EL (cell line): ENCODE measurements around the gene GUCA2B.

Experiments
- DNase-seq: peaks from one replicate; pipeline ENCODE4 v3.0.0-alpha.2; 2016

GUCA2B gene

GRCh38 chr1:42152907-42153600, at the start of gene GUCA2B:
GUCA2B (plus strand) TSS chr1:42153410; CDS start chr1:42153451, 41 bp downstream.
- DNase-seq, result no peak

- no peak for DNase-seq
Measured at GRCh38 chr1:42105025-42105424, 48.2 kb upstream of the GUCA2B start.

GRCh38 chr1:42108309-42108708, 44.9 kb upstream of the GUCA2B start:
- DNase-seq, result no peak

- DNase-seq, result no peak
Measured at GRCh38 chr1:42109600-42109999, 43.6 kb upstream of the GUCA2B start.

- DNase-seq, result no peak
Measured at GRCh38 chr1:42114229-42114628, 39.0 kb upstream of the GUCA2B start.

- no peak for DNase-seq
Measured at GRCh38 chr1:42117214-42117613, 36.0 kb upstream of the GUCA2B start.

- no peak for DNase-seq
Measured at GRCh38 chr1:42118125-42118524, 35.1 kb upstream of the GUCA2B start.

- DNase-seq, result no peak
Measured at GRCh38 chr1:42122408-42122807, 30.8 kb upstream of the GUCA2B start.

GRCh38 chr1:42125552-42125951, 27.7 kb upstream of the GUCA2B start:
- DNase-seq, result no peak

- DNase-seq, result no peak
Measured at GRCh38 chr1:42127767-42128166, 25.4 kb upstream of the GUCA2B start.

GRCh38 chr1:42128499-42128898, 24.7 kb upstream of the GUCA2B start:
- no peak for DNase-seq

GRCh38 chr1:42128964-42129363, 24.2 kb upstream of the GUCA2B start:
- no peak for DNase-seq

- no peak for DNase-seq
Measured at GRCh38 chr1:42130061-42130660, 23.0 kb upstream of the GUCA2B start.

GRCh38 chr1:42133390-42133789, 19.8 kb upstream of the GUCA2B start:
- no peak for DNase-seq

GRCh38 chr1:42133809-42134526, 19.2 kb upstream of the GUCA2B start:
- no peak for DNase-seq

GRCh38 chr1:42135426-42135825, 17.8 kb upstream of the GUCA2B start:
- DNase-seq, result no peak

GRCh38 chr1:42136466-42136865, 16.7 kb upstream of the GUCA2B start:
- DNase-seq, result no peak

- DNase-seq, result no peak
Measured at GRCh38 chr1:42137766-42138165, 15.4 kb upstream of the GUCA2B start.

- no peak for DNase-seq
Measured at GRCh38 chr1:42138586-42138985, 14.6 kb upstream of the GUCA2B start.

GRCh38 chr1:42139444-42139843, 13.8 kb upstream of the GUCA2B start:
- no peak for DNase-seq

GRCh38 chr1:42140191-42140590, 13.0 kb upstream of the GUCA2B start:
- no peak for DNase-seq

- DNase-seq, result no peak
Measured at GRCh38 chr1:42141978-42142377, 11.2 kb upstream of the GUCA2B start.

GRCh38 chr1:42142894-42143675, 10.1 kb upstream of the GUCA2B start:
- DNase-seq, result no peak
